H9 (cell line): ENCODE data around the gene KCNK1. TPM values are rescaled to one million over a fixed set of nuclear protein-coding genes. Genes with fewer than 3 reads are reported as not detected.

Experiments used
- DNase-seq: peaks from one replicate; pipeline ENCODE4 v3.0.0-alpha.2; 2017
- H2AFZ ChIP-seq: one replicate; pipeline ENCODE4 v1.6.1; 2013; ENCODE audit warnings: mild to moderate bottlenecking, low read length, control low read depth, moderate library complexity
- H2AK5ac ChIP-seq: 2 replicates; pipeline ENCODE4 v1.6.1; 2013; ENCODE audit warnings: low read length, control low read depth, mixed read lengths; ENCODE audit not compliant: insufficient read length
- H2BK120ac ChIP-seq: one replicate; pipeline ENCODE4 v1.6.1; 2013; ENCODE audit warnings: low read depth, mild to moderate bottlenecking, low read length, control low read depth, inconsistent platforms; ENCODE audit not compliant: poor library complexity, severe bottlenecking
- H2BK12ac ChIP-seq: 2 replicates; pipeline ENCODE4 v1.6.1; 2013; ENCODE audit warnings: low read length, control low read depth, mixed read lengths, low read depth; ENCODE audit not compliant: insufficient read length
- H2BK15ac ChIP-seq: 2 replicates; pipeline ENCODE4 v1.6.1; 2013; ENCODE audit warnings: low read depth, low read length, control low read depth
- H2BK20ac ChIP-seq: one replicate; pipeline ENCODE4 v1.6.1; 2013; ENCODE audit warnings: low read depth, mild to moderate bottlenecking, low read length, control low read depth, inconsistent platforms; ENCODE audit not compliant: poor library complexity, severe bottlenecking
- H2BK5ac ChIP-seq: 2 replicates; pipeline ENCODE4 v1.6.1; 2013; ENCODE audit warnings: low read length, control low read depth, mixed read lengths; ENCODE audit not compliant: insufficient read length
- H3K14ac ChIP-seq: 2 replicates; pipeline ENCODE4 v1.6.1; 2013; ENCODE audit warnings: low read length, control low read depth; ENCODE audit not compliant: insufficient read depth
- H3K18ac ChIP-seq: 2 replicates; pipeline ENCODE4 v1.6.1; 2013; ENCODE audit warnings: low read depth, mild to moderate bottlenecking, mixed read lengths, low read length, control low read depth; ENCODE audit not compliant: insufficient read length
- H3K23ac ChIP-seq: 2 replicates; pipeline ENCODE4 v1.6.1; 2013; ENCODE audit warnings: low read length, control low read depth, mixed read lengths, low read depth; ENCODE audit not compliant: insufficient read length
- H3K23me2 ChIP-seq: 2 replicates; pipeline ENCODE4 v1.6.1; 2013; ENCODE audit warnings: low read depth, mild to moderate bottlenecking, mixed read lengths, low read length, control low read depth; ENCODE audit not compliant: insufficient read length, poor library complexity, severe bottlenecking
- H3K27ac ChIP-seq: 2 replicates; pipeline ENCODE4 v1.5.1; 2013; ENCODE audit warnings: low read length, control low read depth, mixed read lengths, low read depth; ENCODE audit not compliant: insufficient read length
- H3K27me3 ChIP-seq: 2 replicates; pipeline ENCODE4 v1.6.1; 2013; ENCODE audit warnings: low read length, control low read depth, inconsistent platforms; ENCODE audit not compliant: insufficient read depth
- H3K4ac ChIP-seq: 2 replicates; pipeline ENCODE4 v1.6.1; 2013; ENCODE audit warnings: low read depth, mild to moderate bottlenecking, control low read depth, inconsistent platforms, low read length, moderate library complexity
- H3K4me1 ChIP-seq: 2 replicates; pipeline ENCODE4 v1.6.1; 2013; ENCODE audit warnings: low read length, control low read depth, inconsistent platforms; ENCODE audit not compliant: insufficient read depth
- H3K4me2 ChIP-seq: 2 replicates; pipeline ENCODE4 v1.6.1; 2013; ENCODE audit warnings: low read length, control low read depth, mixed read lengths; ENCODE audit not compliant: insufficient read length, insufficient read depth
- H3K56ac ChIP-seq: 2 replicates; pipeline ENCODE4 v1.6.1; 2013; ENCODE audit warnings: low read depth, mild to moderate bottlenecking, mixed read lengths, low read length, control low read depth; ENCODE audit not compliant: insufficient read length
- H3K79me1 ChIP-seq: 2 replicates; pipeline ENCODE4 v1.6.1; 2013; ENCODE audit warnings: low read depth, mild to moderate bottlenecking, moderate library complexity, low read length, control low read depth, inconsistent platforms; ENCODE audit not compliant: insufficient read depth, poor library complexity, severe bottlenecking
- H3K79me2 ChIP-seq: 2 replicates; pipeline ENCODE4 v1.6.1; 2013; ENCODE audit warnings: low read length, control low read depth, inconsistent platforms; ENCODE audit not compliant: insufficient read depth
- H3K9ac ChIP-seq: 2 replicates; pipeline ENCODE4 v1.6.1; 2013; ENCODE audit warnings: low read length, control low read depth, mixed read lengths; ENCODE audit not compliant: insufficient read length; ENCODE audit errors: extremely low read depth
- H3K9me3 ChIP-seq: one replicate; pipeline ENCODE4 v1.6.1; 2013; ENCODE audit warnings: low read depth, low read length, inconsistent platforms; ENCODE audit not compliant: control insufficient read depth
- H3T11ph ChIP-seq: one replicate; pipeline ENCODE4 v1.6.1; 2013; ENCODE audit warnings: mild to moderate bottlenecking, low read length, control low read depth, inconsistent platforms
- H4K20me1 ChIP-seq: one replicate; pipeline ENCODE4 v1.6.1; 2013; ENCODE audit not compliant: control insufficient read depth, insufficient read length, insufficient read depth
- H4K5ac ChIP-seq: 2 replicates; pipeline ENCODE4 v1.6.1; 2013; ENCODE audit warnings: low read depth, mild to moderate bottlenecking, mixed read lengths, low read length, control low read depth; ENCODE audit not compliant: insufficient read length
- H4K8ac ChIP-seq: replicated peaks from 2 replicates; pipeline ENCODE4 v1.6.1; 2013; ENCODE audit warnings: low read length, control low read depth, mixed read lengths, low read depth; ENCODE audit not compliant: insufficient read length
- H4K91ac ChIP-seq: 2 replicates; pipeline ENCODE4 v1.6.1; 2013; ENCODE audit warnings: low read depth, mild to moderate bottlenecking, moderate library complexity, mixed read lengths, low read length, control low read depth; ENCODE audit not compliant: insufficient read length
- H3K27ac Mint-ChIP-seq, 3 experiments: 2 replicates in 2 of 3; 3 replicates in 1 of 3; pipeline ENCODE4 v1.8.0; 2020 to 2021; ENCODE audit warnings: mixed read lengths in 3 of 3, mild to moderate bottlenecking in 1 of 3, moderate library complexity in 1 of 3
- H3K27me3 Mint-ChIP-seq: 2 replicates; pipeline ENCODE4 v1.8.0; 2021; ENCODE audit warnings: low read depth, mild to moderate bottlenecking, moderate library complexity, mixed read lengths
- H3K36me3 Mint-ChIP-seq, 3 experiments: 2 replicates in 2 of 3; 3 replicates in 1 of 3; pipeline ENCODE4 v1.8.0; 2020 to 2021; ENCODE audit warnings: low read depth in 3 of 3, mixed read lengths in 3 of 3; ENCODE audit not compliant: insufficient read depth in 1 of 3
- H3K4me1 Mint-ChIP-seq, 2 experiments: 2 replicates each; pipeline ENCODE4 v1.8.0; 2020; ENCODE audit warnings: mixed read lengths in 2 of 2
- H3K4me3 Mint-ChIP-seq, 2 experiments: 2 replicates in 1 of 2; 3 replicates in 1 of 2; pipeline ENCODE4 v1.8.0; 2020 to 2021; ENCODE audit warnings: mild to moderate bottlenecking in 2 of 2, mixed read lengths in 2 of 2, moderate library complexity in 1 of 2
- H3K9me3 Mint-ChIP-seq, 2 experiments: 2 replicates in 1 of 2; 3 replicates in 1 of 2; pipeline ENCODE4 v1.8.0; 2020; ENCODE audit warnings: mild to moderate bottlenecking in 2 of 2, mixed read lengths in 2 of 2, moderate library complexity in 1 of 2
- CTCF ChIP-seq: fragments of 200-600 bp; sonication (generic); conservative IDR thresholded peaks from 3 replicates; pipeline ENCODE4 v1.8.0; 2021; ENCODE audit warnings: antibody characterized with exemption, mild to moderate bottlenecking
- WGBS: extraction: QIAGEN DNeasy Blood & Tissue Kit; methylation state at CpG from one replicate; pipeline ENCODE4 v1.1.7; 2013; ENCODE audit warnings: missing lambda C conversion rate, low lambda C conversion rate, mixed read lengths; ENCODE audit not compliant: insufficient read length; ENCODE audit errors: extremely low coverage; 5-methylcytosine and 5-hydroxymethylcytosine counted together
- total RNA-seq: library from RNA; stranded (reverse); gene quantifications from 2 replicates; pipeline ENCODE4 v1.2.1, GENCODE V29; 2021

KCNK1 gene
- total RNA-seq, 1 experiment from 2014 or later = 9.9 TPM

- DNase-seq = no peak
- Histone ChIP-seq H3K79me2 (no peaks in the 10 kb centered on the region), H3K14ac (no peak overlapping the region), H3K23ac (no peak overlapping the region), H2AFZ (no peak overlapping the region), H4K91ac (no peak overlapping the region), H3K9ac (no peak overlapping the region), H3K27me3 (no peaks in the 10 kb centered on the region), H3K9me3 (no peaks in the 10 kb centered on the region), H3K56ac (no peak overlapping the region), H4K8ac (no peak overlapping the region), H3K18ac (no peak overlapping the region), H4K20me1 (no peaks in the 10 kb centered on the region), H2BK15ac (no peak overlapping the region), H2BK5ac (no peak overlapping the region), H2BK20ac (no peak overlapping the region), H3K23me2 (no peaks in the 10 kb centered on the region), H3T11ph (no peak overlapping the region), H3K27ac (no peak overlapping the region), H4K5ac (no peak overlapping the region), H3K79me1 (no peaks in the 10 kb centered on the region), H2AK5ac (no peak overlapping the region), H3K4ac (no peak overlapping the region), H2BK12ac (no peak overlapping the region), H3K4me1 (peaks cover 2% of the 10 kb centered on the region; the same call in 1 of the 2 replicates), H3K4me2 (no peak overlapping the region), H2BK120ac (no peak overlapping the region)
- Mint-ChIP-seq H3K9me3 (no peaks in the 10 kb centered on the region), H3K27ac (no peak overlapping the region), H3K27me3 (no peaks in the 10 kb centered on the region; the same call in 1 of the 2 replicates), H3K4me3 (no peak overlapping the region), H3K36me3 (no peaks in the 10 kb centered on the region), H3K4me1 (peaks cover 37 to 40% of the 10 kb centered on the region in 2 experiments)
- no CpG with 5 or more reads among the region's 3 CpGs for WGBS
- no peak for TF ChIP-seq CTCF
Measured at GRCh38 chr1:233689748-233690254, 75.9 kb downstream of the KCNK1 start.
